ENCODE results near the gene RBM19. TPM values are rescaled to one million over a fixed set of nuclear protein-coding genes. Genes with fewer than 3 reads are reported as not detected.

The RBM19 gene
- total RNA-seq, 1 experiment from 2014 or later: 19.9 TPM

- H3K36me3 ChIP-seq (ENCODE audit: insufficient read depth, low read length): no peaks in the 10 kb centered on the region
- H3K4me1 ChIP-seq (ENCODE audit: low read length): no peaks in the 10 kb centered on the region
- no peaks in the 10 kb centered on the region for H3K9me2 ChIP-seq (replicated peaks; ENCODE audit: insufficient read depth, low read length)
- no peak for DNase-seq
- no peak overlapping the region for H3K4me2 ChIP-seq (ENCODE audit: low read depth, low read length, poor library complexity, severe bottlenecking)
- H3K27me3 ChIP-seq (ENCODE audit: low read length): no peaks in the 10 kb centered on the region
- no peak overlapping the region for H3K4me3 ChIP-seq (ENCODE audit: low read length)
- no peaks in the 10 kb centered on the region for H3K79me2 ChIP-seq (ENCODE audit: low read length)
- no peak overlapping the region for H3K27ac ChIP-seq (ENCODE audit: low read length)
- no peak overlapping the region for H2AFZ ChIP-seq (ENCODE audit: low read length)
- no peaks in the 10 kb centered on the region for H4K20me1 ChIP-seq (ENCODE audit: insufficient read depth, low read depth, low read length)
- H3K9ac ChIP-seq (ENCODE audit: low read length): no peak overlapping the region
- H3K9me3 ChIP-seq (ENCODE audit: low read length): no peaks in the 10 kb centered on the region
These were observed 17.8 kb upstream of the RBM19 start for GRCh38 chr12:113983777-113984448.

GRCh38 chr12:113983265-113983664, 17.1 kb upstream of the RBM19 start:
- no peak overlapping the region for H3K4me3 ChIP-seq (ENCODE audit: low read length)
- no peak overlapping the region for H3K9ac ChIP-seq (ENCODE audit: low read length)
- H3K4me2 ChIP-seq (ENCODE audit: low read depth, low read length, poor library complexity, severe bottlenecking): no peak overlapping the region
- H3K4me1 ChIP-seq (ENCODE audit: low read length): no peaks in the 10 kb centered on the region
- DNase-seq: no peak
- H4K20me1 ChIP-seq (ENCODE audit: insufficient read depth, low read depth, low read length): no peaks in the 10 kb centered on the region
- H3K27me3 ChIP-seq (ENCODE audit: low read length): no peaks in the 10 kb centered on the region
- H3K9me2 ChIP-seq (replicated peaks; ENCODE audit: insufficient read depth, low read length): no peaks in the 10 kb centered on the region
- no peak overlapping the region for H3K27ac ChIP-seq (ENCODE audit: low read length)
- no peaks in the 10 kb centered on the region for H3K79me2 ChIP-seq (ENCODE audit: low read length)
- H3K9me3 ChIP-seq (ENCODE audit: low read length): no peaks in the 10 kb centered on the region
- H3K36me3 ChIP-seq (ENCODE audit: insufficient read depth, low read length): no peaks in the 10 kb centered on the region
- no peak overlapping the region for H2AFZ ChIP-seq (ENCODE audit: low read length)

GRCh38 chr12:113981876-113982275, 15.8 kb upstream of the RBM19 start:
- no peaks in the 10 kb centered on the region for H3K9me2 ChIP-seq (replicated peaks; ENCODE audit: insufficient read depth, low read length)
- H2AFZ ChIP-seq (ENCODE audit: low read length): no peak overlapping the region
- no peak overlapping the region for H3K9ac ChIP-seq (ENCODE audit: low read length)
- no peak for DNase-seq
- H4K20me1 ChIP-seq (ENCODE audit: insufficient read depth, low read depth, low read length): no peaks in the 10 kb centered on the region
- H3K27ac ChIP-seq (ENCODE audit: low read length): no peak overlapping the region
- no peaks in the 10 kb centered on the region for H3K36me3 ChIP-seq (ENCODE audit: insufficient read depth, low read length)
- no peak overlapping the region for H3K4me3 ChIP-seq (ENCODE audit: low read length)
- H3K9me3 ChIP-seq (ENCODE audit: low read length): no peaks in the 10 kb centered on the region
- no peak overlapping the region for H3K4me2 ChIP-seq (ENCODE audit: low read depth, low read length, poor library complexity, severe bottlenecking)
- H3K27me3 ChIP-seq (ENCODE audit: low read length): no peaks in the 10 kb centered on the region
- no peaks in the 10 kb centered on the region for H3K4me1 ChIP-seq (ENCODE audit: low read length)
- H3K79me2 ChIP-seq (ENCODE audit: low read length): no peaks in the 10 kb centered on the region

DNA sequence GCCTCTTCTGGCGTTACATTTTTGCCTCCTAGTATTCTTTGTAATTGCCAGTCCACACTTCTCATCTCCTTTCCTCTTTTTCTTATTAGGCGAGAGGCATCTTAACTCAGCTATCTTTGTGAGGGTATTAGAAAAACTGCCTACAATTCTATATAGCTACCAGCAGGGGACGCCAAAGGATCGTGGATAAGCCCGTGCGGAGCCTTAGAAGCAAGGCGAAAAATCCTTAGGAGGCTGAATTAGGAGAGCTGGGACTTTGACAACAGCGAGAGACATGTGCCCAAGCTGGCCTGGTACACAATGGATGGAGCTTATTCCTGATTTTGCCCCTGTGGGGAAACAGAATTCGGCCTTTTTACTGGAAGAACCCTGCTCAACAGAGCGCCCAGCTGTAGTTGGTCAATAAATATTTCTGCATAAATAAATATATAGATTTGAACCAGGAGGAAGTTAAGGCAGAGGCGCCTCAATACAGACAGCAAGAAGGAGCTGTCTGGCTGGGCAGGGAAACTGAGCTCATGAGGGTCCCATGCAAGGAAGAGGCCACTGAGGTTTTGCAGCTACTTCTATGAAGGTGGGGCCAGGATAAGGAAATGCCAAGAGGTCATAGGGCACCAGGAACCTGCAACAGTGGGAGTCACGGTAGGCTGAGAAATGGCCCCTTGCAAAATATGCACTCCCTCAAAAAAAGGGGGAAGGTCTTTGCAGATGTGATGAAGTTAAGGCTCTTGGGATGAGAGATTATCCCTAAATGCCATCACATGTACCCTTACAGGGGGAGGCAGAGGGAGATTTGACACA, 14.6 kb upstream of the RBM19 start:
- Histone ChIP-seq H3K36me3 (ENCODE audit: insufficient read depth, low read length) (no peaks in the 10 kb centered on the region), H2AFZ (ENCODE audit: low read length) (no peak overlapping the region), H3K9me2 (replicated peaks; ENCODE audit: insufficient read depth, low read length) (no peaks in the 10 kb centered on the region), H3K4me2 (ENCODE audit: low read depth, low read length, poor library complexity, severe bottlenecking) (no peak overlapping the region), H3K27me3 (ENCODE audit: low read length) (no peaks in the 10 kb centered on the region), H4K20me1 (ENCODE audit: insufficient read depth, low read depth, low read length) (no peaks in the 10 kb centered on the region), H3K9me3 (ENCODE audit: low read length) (no peaks in the 10 kb centered on the region), H3K4me1 (ENCODE audit: low read length) (no peaks in the 10 kb centered on the region), H3K27ac (ENCODE audit: low read length) (no peak overlapping the region), H3K4me3 (ENCODE audit: low read length) (no peak overlapping the region), H3K79me2 (ENCODE audit: low read length) (no peaks in the 10 kb centered on the region), H3K9ac (ENCODE audit: low read length) (no peak overlapping the region)
- peak; percentile 82 for DNase-seq

DNA sequence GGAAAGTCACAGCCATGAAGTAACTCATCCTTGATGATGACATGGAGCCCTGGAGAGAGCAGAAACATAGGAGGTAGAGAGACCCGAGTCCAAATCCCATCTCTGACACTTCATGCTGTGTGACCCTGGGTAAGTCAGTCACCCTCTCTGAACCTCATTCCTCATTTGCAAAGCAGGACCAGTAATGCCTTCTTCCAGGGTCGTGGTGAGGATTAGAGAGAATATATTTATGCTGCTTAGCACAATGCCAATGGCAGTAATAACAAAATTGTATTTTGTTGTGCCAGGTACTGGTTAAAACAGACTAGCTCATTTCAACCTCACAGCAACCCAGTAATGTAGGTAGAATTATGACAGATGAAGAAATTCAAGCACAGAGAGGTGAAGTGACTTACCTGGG, 13.9 kb upstream of the RBM19 start:
- H3K27me3 ChIP-seq (ENCODE audit: low read length): no peaks in the 10 kb centered on the region
- H2AFZ ChIP-seq (ENCODE audit: low read length): no peak overlapping the region
- no peaks in the 10 kb centered on the region for H3K4me1 ChIP-seq (ENCODE audit: low read length)
- H3K4me3 ChIP-seq (ENCODE audit: low read length): no peak overlapping the region
- no peaks in the 10 kb centered on the region for H3K79me2 ChIP-seq (ENCODE audit: low read length)
- H3K27ac ChIP-seq (ENCODE audit: low read length): no peak overlapping the region
- H3K4me2 ChIP-seq (ENCODE audit: low read depth, low read length, poor library complexity, severe bottlenecking): no peak overlapping the region
- H3K9ac ChIP-seq (ENCODE audit: low read length): no peak overlapping the region
- no peaks in the 10 kb centered on the region for H3K9me2 ChIP-seq (replicated peaks; ENCODE audit: insufficient read depth, low read length)
- no peaks in the 10 kb centered on the region for H3K36me3 ChIP-seq (ENCODE audit: insufficient read depth, low read length)
- no peak for DNase-seq
- no peaks in the 10 kb centered on the region for H3K9me3 ChIP-seq (ENCODE audit: low read length)
- H4K20me1 ChIP-seq (ENCODE audit: insufficient read depth, low read depth, low read length): no peaks in the 10 kb centered on the region

DNA sequence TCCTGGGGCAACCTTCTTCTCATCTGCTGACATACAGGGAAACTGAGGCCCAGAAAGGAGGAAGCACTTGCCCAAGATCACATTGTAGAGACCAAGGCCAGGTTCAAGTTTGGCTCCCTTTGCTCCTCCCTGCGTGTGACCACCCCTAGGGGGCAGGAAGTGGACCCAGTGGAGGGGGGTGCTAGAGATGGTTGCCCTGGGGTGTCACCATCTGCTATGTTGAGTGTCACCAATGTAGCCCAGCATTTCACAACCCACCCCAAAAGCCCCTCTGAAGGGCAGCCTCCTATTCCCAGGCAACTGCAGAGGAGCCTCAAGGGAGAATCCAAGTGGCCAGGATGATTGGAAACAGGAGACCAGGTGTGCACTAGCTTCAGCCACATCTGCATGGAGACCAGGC, 12.0 kb upstream of the RBM19 start:
- Histone ChIP-seq H4K20me1 (ENCODE audit: insufficient read depth, low read depth, low read length) (no peaks in the 10 kb centered on the region), H2AFZ (ENCODE audit: low read length) (no peak overlapping the region), H3K9me2 (replicated peaks; ENCODE audit: insufficient read depth, low read length) (no peaks in the 10 kb centered on the region), H3K9ac (ENCODE audit: low read length) (no peak overlapping the region), H3K27ac (ENCODE audit: low read length) (no peak overlapping the region), H3K4me3 (ENCODE audit: low read length) (no peak overlapping the region), H3K4me2 (ENCODE audit: low read depth, low read length, poor library complexity, severe bottlenecking) (no peak overlapping the region), H3K9me3 (ENCODE audit: low read length) (no peaks in the 10 kb centered on the region), H3K4me1 (ENCODE audit: low read length) (no peaks in the 10 kb centered on the region), H3K79me2 (ENCODE audit: low read length) (no peaks in the 10 kb centered on the region), H3K27me3 (ENCODE audit: low read length) (no peaks in the 10 kb centered on the region), H3K36me3 (ENCODE audit: insufficient read depth, low read length) (no peaks in the 10 kb centered on the region)
- DNase-seq: no peak

GRCh38 chr12:113974006-113974405, 7.9 kb upstream of the RBM19 start:
- no peaks in the 10 kb centered on the region for H3K36me3 ChIP-seq (ENCODE audit: insufficient read depth, low read length)
- H4K20me1 ChIP-seq (ENCODE audit: insufficient read depth, low read depth, low read length): no peaks in the 10 kb centered on the region
- H3K79me2 ChIP-seq (ENCODE audit: low read length): no peaks in the 10 kb centered on the region
- H3K9ac ChIP-seq (ENCODE audit: low read length): no peak overlapping the region
- no peak overlapping the region for H3K4me3 ChIP-seq (ENCODE audit: low read length)
- H3K9me3 ChIP-seq (ENCODE audit: low read length): no peaks in the 10 kb centered on the region
- H3K4me2 ChIP-seq (ENCODE audit: low read depth, low read length, poor library complexity, severe bottlenecking): no peak overlapping the region
- H3K9me2 ChIP-seq (replicated peaks; ENCODE audit: insufficient read depth, low read length): no peaks in the 10 kb centered on the region
- no peak overlapping the region for H2AFZ ChIP-seq (ENCODE audit: low read length)
- no peaks in the 10 kb centered on the region for H3K4me1 ChIP-seq (ENCODE audit: low read length)
- H3K27me3 ChIP-seq (ENCODE audit: low read length): no peaks in the 10 kb centered on the region
- H3K27ac ChIP-seq (ENCODE audit: low read length): no peak overlapping the region
- no peak for DNase-seq

GRCh38 chr12:113973109-113973904, 7.2 kb upstream of the RBM19 start:
- no peaks in the 10 kb centered on the region for H4K20me1 ChIP-seq (ENCODE audit: insufficient read depth, low read depth, low read length)
- no peak overlapping the region for H3K27ac ChIP-seq (ENCODE audit: low read length)
- no peaks in the 10 kb centered on the region for H3K36me3 ChIP-seq (ENCODE audit: insufficient read depth, low read length)
- H2AFZ ChIP-seq (ENCODE audit: low read length): no peak overlapping the region
- DNase-seq: no peak
- no peak overlapping the region for H3K9ac ChIP-seq (ENCODE audit: low read length)
- H3K79me2 ChIP-seq (ENCODE audit: low read length): no peaks in the 10 kb centered on the region
- no peaks in the 10 kb centered on the region for H3K9me3 ChIP-seq (ENCODE audit: low read length)
- no peaks in the 10 kb centered on the region for H3K9me2 ChIP-seq (replicated peaks; ENCODE audit: insufficient read depth, low read length)
- no peak overlapping the region for H3K4me3 ChIP-seq (ENCODE audit: low read length)
- no peak overlapping the region for H3K4me2 ChIP-seq (ENCODE audit: low read depth, low read length, poor library complexity, severe bottlenecking)
- no peaks in the 10 kb centered on the region for H3K4me1 ChIP-seq (ENCODE audit: low read length)
- H3K27me3 ChIP-seq (ENCODE audit: low read length): no peaks in the 10 kb centered on the region
